ENCODE results near the gene DSG4.

GRCh38 chr18:31396796-31397612 lies 20.4 kb downstream of the DSG4 start:
- no peak for TF ChIP-seq CTCF (IDR thresholded peaks at IDR 0.05; ENCODE audit: borderline replicate concordance, extremely low read depth, low read length, poor library complexity, severe bottlenecking)
- no peak for TF ChIP-seq EZH2 (IDR thresholded peaks at IDR 0.05; ENCODE audit: borderline replicate concordance, low read depth, low read length, severe bottlenecking)
